H1 (cell line): ENCODE results near the gene TOP2B. TPM values are rescaled to one million over a fixed set of nuclear protein-coding genes. Genes with fewer than 3 reads are reported as not detected.

Source experiments
- CTCF ChIA-PET: fragments of 300-600 bp; sonication (Branson Sonifier 250); formaldehyde crosslinking; loops from one replicate; lab custom pipeline; 2021; ENCODE audit not compliant: partially characterized antibody; lab: Charles Lee
- POLR2A ChIA-PET: fragments of 300-600 bp; sonication (Branson Sonifier 250); formaldehyde crosslinking; loops from one replicate; lab custom pipeline; 2021; ENCODE audit warnings: inconsistent platforms; ENCODE audit not compliant: partially characterized antibody; lab: Charles Lee
- DNase-seq, 2 experiments: peaks; one replicate each; pipeline versions ENCODE4 v3.0.0 to v3.0.0-alpha.2; 2010 to 2022; ENCODE audit warnings: low spot score in 2 of 2, low read depth in 1 of 2, mixed read lengths in 1 of 2
- FAIRE-seq: peaks from 2 replicates; lab custom pipeline; 2011; peaks lifted over from hg19 to GRCh38; lab: Jason Lieb, UNC
- H2AFZ ChIP-seq: 2 replicates; pipeline ENCODE4 v1.8.1; 2012; ENCODE audit warnings: low read length, inconsistent platforms
- H2AK5ac ChIP-seq: 2 replicates; pipeline ENCODE4 v1.6.1; 2013; ENCODE audit warnings: low read depth, low read length
- H2BK120ac ChIP-seq: replicated peaks from 2 replicates; pipeline ENCODE3; 2013; ENCODE audit warnings: low read depth, low read length, inconsistent platforms
- H2BK12ac ChIP-seq: 2 replicates; pipeline ENCODE4 v1.6.1; 2013; ENCODE audit warnings: low read depth, low read length
- H2BK15ac ChIP-seq: 2 replicates; pipeline ENCODE4 v1.6.1; 2013; ENCODE audit warnings: low read length
- H2BK20ac ChIP-seq: 2 replicates; pipeline ENCODE4 v1.6.1; 2013; ENCODE audit warnings: low read length
- H2BK5ac ChIP-seq: 2 replicates; pipeline ENCODE4 v1.6.1; 2013; ENCODE audit warnings: low read depth, low read length
- H3K14ac ChIP-seq: 2 replicates; pipeline ENCODE4 v1.6.1; 2013; ENCODE audit warnings: inconsistent platforms; ENCODE audit not compliant: insufficient read length
- H3K18ac ChIP-seq: 2 replicates; pipeline ENCODE4 v1.6.1; 2013; ENCODE audit warnings: low read length; ENCODE audit errors: extremely low read depth
- H3K23ac ChIP-seq: 2 replicates; pipeline ENCODE4 v1.6.1; 2013; ENCODE audit warnings: inconsistent platforms; ENCODE audit not compliant: insufficient read length
- H3K23me2 ChIP-seq: 2 replicates; pipeline ENCODE4 v1.6.1; 2013; ENCODE audit warnings: low read depth, low read length
- H3K27ac ChIP-seq: 2 replicates; pipeline ENCODE4 v1.6.1; 2011; ENCODE audit warnings: low read depth, low read length, inconsistent platforms
- H3K27me3 ChIP-seq, 4 experiments: replicated peaks in 1 of 4; 1 replicate in 1 of 4; 2 replicates in 3 of 4; pipeline versions ENCODE4 v1.6.1 to v1.8.1; 2011 to 2013; ENCODE audit warnings: low read length in 3 of 4, mild to moderate bottlenecking in 3 of 4, inconsistent platforms in 2 of 4, mixed read lengths in 2 of 4, moderate library complexity in 1 of 4; ENCODE audit not compliant: control insufficient read depth in 3 of 4, insufficient read depth in 3 of 4; ENCODE audit errors: extremely low read depth in 1 of 4
- H3K36me3 ChIP-seq, 4 experiments: 2 replicates each; pipeline versions ENCODE4 v1.6.1 to v1.8.1; 2011 to 2013; ENCODE audit warnings: mild to moderate bottlenecking in 4 of 4, low read length in 3 of 4, moderate library complexity in 2 of 4, control low read depth in 1 of 4, inconsistent platforms in 1 of 4; ENCODE audit not compliant: insufficient read depth in 4 of 4, control insufficient read depth in 2 of 4
- H3K4ac ChIP-seq: replicated peaks from 2 replicates; pipeline ENCODE3; 2013; ENCODE audit warnings: low read length, low read depth, mixed read lengths, inconsistent platforms; ENCODE audit not compliant: insufficient read length
- H3K4me1 ChIP-seq, 4 experiments: replicated peaks in 1 of 4; 1 replicate in 1 of 4; 2 replicates in 3 of 4; pipeline versions ENCODE4 v1.6.1 to v1.8.1; 2011 to 2013; ENCODE audit warnings: low read length in 3 of 4, inconsistent platforms in 2 of 4, mixed read lengths in 1 of 4; ENCODE audit not compliant: insufficient read depth in 4 of 4, control insufficient read depth in 3 of 4
- H3K4me2 ChIP-seq, 2 experiments: 2 replicates each; pipeline versions ENCODE4 v1.6.1 to v1.8.1; 2011 to 2013; ENCODE audit warnings: low read depth in 2 of 2, low read length in 2 of 2, control low read depth in 1 of 2, inconsistent platforms in 1 of 2, mild to moderate bottlenecking in 1 of 2; ENCODE audit not compliant: insufficient read depth in 1 of 2
- H3K4me3 ChIP-seq, 4 experiments: fragments of 200-600, 300-600 bp in 1 of 4; sonication (generic), shearing (Covaris generic), sonication (Bioruptor Twin) in 1 of 4; 2 replicates each; pipeline versions ENCODE4 v1.5.1 to v1.8.1; 2011 to 2016; ENCODE audit warnings: low read length in 4 of 4, low read depth in 3 of 4, control low read depth in 2 of 4, inconsistent platforms in 2 of 4, mild to moderate bottlenecking in 2 of 4, mixed read lengths in 1 of 4, moderate library complexity in 1 of 4; ENCODE audit not compliant: insufficient read depth in 2 of 4; ENCODE audit errors: extremely low read depth in 1 of 4
- H3K56ac ChIP-seq: replicated peaks from 2 replicates; pipeline ENCODE3; 2013; ENCODE audit warnings: low read depth, mild to moderate bottlenecking, mixed read lengths, low read length, inconsistent platforms; ENCODE audit not compliant: insufficient read length
- H3K79me1 ChIP-seq: 2 replicates; pipeline ENCODE4 v1.6.1; 2013; ENCODE audit warnings: low read depth, low read length, control low read depth
- H3K79me2 ChIP-seq, 2 experiments: 2 replicates each; pipeline versions ENCODE4 v1.6.1 to v1.8.1; 2012 to 2013; ENCODE audit warnings: low read length in 2 of 2, mild to moderate bottlenecking in 2 of 2, inconsistent platforms in 1 of 2; ENCODE audit not compliant: insufficient read depth in 2 of 2, control insufficient read depth in 1 of 2
- H3K9ac ChIP-seq, 4 experiments: replicated peaks in 1 of 4; 1 replicate in 1 of 4; 2 replicates in 3 of 4; pipeline versions ENCODE4 v1.6.1 to v1.8.1; 2011 to 2013; ENCODE audit warnings: low read depth in 3 of 4, low read length in 3 of 4, control low read depth in 2 of 4, mild to moderate bottlenecking in 2 of 4, moderate library complexity in 2 of 4, inconsistent platforms in 1 of 4; ENCODE audit errors: extremely low read depth in 1 of 4
- H3K9me3 ChIP-seq, 2 experiments: 2 replicates each; pipeline versions ENCODE4 v1.6.1 to v1.8.1; 2012 to 2013; ENCODE audit warnings: mild to moderate bottlenecking in 2 of 2, moderate library complexity in 2 of 2, control low read depth in 1 of 2, inconsistent platforms in 1 of 2, low read depth in 1 of 2, low read length in 1 of 2, mixed read lengths in 1 of 2; ENCODE audit not compliant: insufficient read depth in 2 of 2
- H4K20me1 ChIP-seq, 2 experiments: replicated peaks in 1 of 2; 2 replicates each; pipeline versions ENCODE3 to v1.8.1; 2011 to 2013; ENCODE audit warnings: inconsistent platforms in 2 of 2, low read length in 2 of 2, mild to moderate bottlenecking in 1 of 2; ENCODE audit not compliant: insufficient read depth in 2 of 2, control insufficient read depth in 1 of 2
- H4K5ac ChIP-seq: 2 replicates; pipeline ENCODE4 v1.6.1; 2013; ENCODE audit warnings: low read length, low read depth, mixed read lengths, inconsistent platforms; ENCODE audit not compliant: insufficient read length
- H4K8ac ChIP-seq: 2 replicates; pipeline ENCODE4 v1.8.0; 2013; ENCODE audit warnings: mild to moderate bottlenecking, moderate library complexity, low read length, inconsistent platforms; ENCODE audit not compliant: insufficient read depth; ENCODE audit errors: extremely low read depth
- H4K91ac ChIP-seq: replicated peaks from 2 replicates; pipeline ENCODE3; 2013; ENCODE audit warnings: low read length, mixed read lengths, inconsistent platforms; ENCODE audit not compliant: insufficient read length
- ASH2L ChIP-seq: fragments of 200-600, 300-600 bp; sonication (generic); IDR thresholded peaks from one replicate; pipeline ENCODE4 v1.7.1; 2017; ENCODE audit warnings: low read length
- BACH1 ChIP-seq: IDR thresholded peaks from 2 replicates; pipeline ENCODE4 v1.6.1; 2012; ENCODE audit warnings: low read length, improper control_type of control experiment
- POLR2AphosphoS5 ChIP-seq: IDR thresholded peaks from 2 replicates; pipeline ENCODE4 v1.6.1; 2011; ENCODE audit warnings: low read depth, low read length
- RFX5 ChIP-seq: IDR thresholded peaks from 2 replicates; pipeline ENCODE4 v1.6.1; 2011; ENCODE audit warnings: low read depth, low read length, improper control_type of control experiment, borderline replicate concordance
- SIX5 ChIP-seq: IDR thresholded peaks from 2 replicates; pipeline ENCODE4 v1.6.1; 2011; ENCODE audit warnings: mild to moderate bottlenecking, low read depth, low read length
- WGBS, 2 experiments: shearing (Covaris generic) in 1 of 2; methylation state at CpG; one replicate each; pipeline versions ENCODE4 v1.1.6 to v1.1.7; 2013 to 2015; ENCODE audit warnings: low lambda C conversion rate in 2 of 2, mixed read lengths in 2 of 2, inconsistent platforms in 1 of 2, low coverage in 1 of 2, missing lambda C conversion rate in 1 of 2; ENCODE audit not compliant: insufficient replicate concordance in 2 of 2, insufficient coverage in 1 of 2, insufficient read length in 1 of 2; ENCODE audit errors: extremely low coverage in 1 of 2, missing lambda C conversion rate in 1 of 2; 5-methylcytosine and 5-hydroxymethylcytosine counted together
- long read RNA-seq, 2 experiments: library from RNA in 1 of 2; library from capped mRNA in 1 of 2; stranded (forward); transcript quantifications; one replicate each; pipeline ENCODE4 v2.0.0, GENCODE V29; 2021; ENCODE audit warnings: inconsistent platforms in 1 of 2
- polyA minus RNA-seq, 3 experiments: library from RNA; depleted of rRNA, polyadenylated mRNA; stranded (reverse); fragments of >200 nt; gene quantifications; 1 replicate in 2 of 3; 2 replicates in 1 of 3; pipeline ENCODE4 v1.2.3, GENCODE V29; 2011
- polyA plus RNA-seq, 7 experiments: library from polyadenylated mRNA; depleted of rRNA in 3 of 7; stranded (reverse) in 5 of 7; unstranded in 2 of 7; fragments of >200 nt in 5 of 7; fragments of 200-250 nt in 2 of 7; gene quantifications; 1 replicate in 5 of 7; 2 replicates in 1 of 7; 4 replicates in 1 of 7; pipeline versions ENCODE4 v1.2.1 to v1.2.3, GENCODE V29; 2011 to 2013; ENCODE audit warnings: missing spikeins in 2 of 7, mixed read lengths in 2 of 7
- total RNA-seq: library from RNA; stranded (reverse); fragmentation: NEBNext Ultra II Directional; extraction: Animal tissue kit (Norgen Biotek cat#: 25700); gene quantifications from 2 replicates; pipeline ENCODE4 v1.2.1, GENCODE V29; 2021

TOP2B gene, protein sequence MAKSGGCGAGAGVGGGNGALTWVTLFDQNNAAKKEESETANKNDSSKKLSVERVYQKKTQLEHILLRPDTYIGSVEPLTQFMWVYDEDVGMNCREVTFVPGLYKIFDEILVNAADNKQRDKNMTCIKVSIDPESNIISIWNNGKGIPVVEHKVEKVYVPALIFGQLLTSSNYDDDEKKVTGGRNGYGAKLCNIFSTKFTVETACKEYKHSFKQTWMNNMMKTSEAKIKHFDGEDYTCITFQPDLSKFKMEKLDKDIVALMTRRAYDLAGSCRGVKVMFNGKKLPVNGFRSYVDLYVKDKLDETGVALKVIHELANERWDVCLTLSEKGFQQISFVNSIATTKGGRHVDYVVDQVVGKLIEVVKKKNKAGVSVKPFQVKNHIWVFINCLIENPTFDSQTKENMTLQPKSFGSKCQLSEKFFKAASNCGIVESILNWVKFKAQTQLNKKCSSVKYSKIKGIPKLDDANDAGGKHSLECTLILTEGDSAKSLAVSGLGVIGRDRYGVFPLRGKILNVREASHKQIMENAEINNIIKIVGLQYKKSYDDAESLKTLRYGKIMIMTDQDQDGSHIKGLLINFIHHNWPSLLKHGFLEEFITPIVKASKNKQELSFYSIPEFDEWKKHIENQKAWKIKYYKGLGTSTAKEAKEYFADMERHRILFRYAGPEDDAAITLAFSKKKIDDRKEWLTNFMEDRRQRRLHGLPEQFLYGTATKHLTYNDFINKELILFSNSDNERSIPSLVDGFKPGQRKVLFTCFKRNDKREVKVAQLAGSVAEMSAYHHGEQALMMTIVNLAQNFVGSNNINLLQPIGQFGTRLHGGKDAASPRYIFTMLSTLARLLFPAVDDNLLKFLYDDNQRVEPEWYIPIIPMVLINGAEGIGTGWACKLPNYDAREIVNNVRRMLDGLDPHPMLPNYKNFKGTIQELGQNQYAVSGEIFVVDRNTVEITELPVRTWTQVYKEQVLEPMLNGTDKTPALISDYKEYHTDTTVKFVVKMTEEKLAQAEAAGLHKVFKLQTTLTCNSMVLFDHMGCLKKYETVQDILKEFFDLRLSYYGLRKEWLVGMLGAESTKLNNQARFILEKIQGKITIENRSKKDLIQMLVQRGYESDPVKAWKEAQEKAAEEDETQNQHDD (N-terminal part only)
- total RNA-seq (188 and 206 TPM in 2 replicates), polyA plus RNA-seq (2011; rRNA removed) (15.7 and 34.9 TPM in 2 replicates), polyA minus RNA-seq (2011; rRNA and poly(A)+ RNA removed) (37.9 and 44.5 TPM in 2 replicates)
- polyA plus RNA-seq (2011; cell fraction: cytosol; rRNA removed): 48.9 TPM
- polyA plus RNA-seq (2011; cell fraction: nucleus; rRNA removed): 11.0 TPM
- 76.4 to 122 TPM (median 87.1 TPM) in 4 replicates for polyA plus RNA-seq (2012, experiment 1 of 2)
- polyA plus RNA-seq (2012, experiment 2 of 2): 7.2 TPM
- 84.6 TPM for polyA plus RNA-seq (2013, experiment 1 of 2)
- polyA plus RNA-seq (2013, experiment 2 of 2): 82.5 TPM
- polyA minus RNA-seq (2011; cell fraction: cytosol; rRNA and poly(A)+ RNA removed): 49.3 TPM
- 59.0 TPM for polyA minus RNA-seq (2011; cell fraction: nucleus; rRNA and poly(A)+ RNA removed)
- long read RNA-seq, experiment 1, full-length matches to known transcripts: 4 of 91 reads
- long read RNA-seq, experiment 1, partial matches to known transcripts: 78 of 91 reads
- long read RNA-seq, experiment 1, other reads (novel, unspliced or antisense): 9 of 91 reads
- long read RNA-seq, experiment 2, partial matches to known transcripts: 10 of 11 reads
- long read RNA-seq, experiment 2, other reads (novel, unspliced or antisense): 1 of 11 reads

DNA sequence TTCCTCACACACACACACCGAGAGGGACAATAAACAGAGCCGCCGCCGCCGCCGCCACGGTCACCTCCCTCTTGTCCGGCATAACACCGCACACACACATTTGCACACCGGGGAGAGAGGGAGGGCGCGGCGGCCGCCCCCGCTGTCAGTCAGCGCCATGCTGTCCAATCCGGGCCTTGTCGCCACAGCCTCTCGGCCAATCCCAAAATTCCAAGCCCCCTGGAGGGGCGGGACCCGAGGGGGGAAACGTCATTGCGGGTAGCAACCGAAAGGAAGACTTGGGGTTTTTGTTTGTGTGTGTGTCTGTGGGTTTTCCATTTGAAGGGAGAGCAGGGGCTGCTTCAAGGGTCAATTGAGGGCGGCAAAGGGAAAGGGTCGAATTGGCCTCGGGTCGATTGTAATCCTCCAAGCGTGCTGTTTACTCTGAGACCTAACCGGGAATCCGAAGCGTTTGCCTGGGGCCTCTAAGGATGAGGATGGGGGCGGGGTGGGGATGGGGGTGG, at the start of gene TOP2B:
TSS of gene TOP2B (minus strand) at position 96 of the 503 bp plus-strand sequence. CDS start 610 bp downstream, outside the sequence.
- H2BK5ac ChIP-seq: peak within 1 kb of the TSS; percentile 20; the same call in 1 of the 2 replicates
- no peak within 1 kb of the TSS for H2BK15ac ChIP-seq
- peaks cover 0 to 11% (median 6%) of the 10 kb centered on the region in 4 experiments; a peak in 4 of 7 replicates for H3K4me1 ChIP-seq
- peaks cover 7% of the 10 kb centered on the region; the same call in 1 of the 2 replicates for H3K23me2 ChIP-seq
- H3K23ac ChIP-seq: no peak within 1 kb of the TSS
- peaks cover 6 to 10% of the 10 kb centered on the region in 2 experiments for H4K20me1 ChIP-seq
- H4K5ac ChIP-seq: peak within 1 kb of the TSS; percentile 82
- H3K4ac ChIP-seq: peak within 1 kb of the TSS; percentile 72
- H3K9ac ChIP-seq: peak within 1 kb of the TSS; percentile 86 to 97 (median 94)
- H3K79me2 ChIP-seq: peaks cover 14 to 39% of the 10 kb centered on the region in 2 experiments
- no peaks in the 10 kb centered on the region for H3K9me3 ChIP-seq
- H4K91ac ChIP-seq: peak within 1 kb of the TSS; percentile 94
- peak within 1 kb of the TSS; percentile 84 for H3K18ac ChIP-seq
- H3K56ac ChIP-seq: no peak within 1 kb of the TSS
- H3K36me3 ChIP-seq: no peaks in the 10 kb centered on the region
- 0 out of 2 replicates have a peak, but pooled peaks cover 2% of the 10 kb centered on the region for H3K79me1 ChIP-seq
- peak within 1 kb of the TSS; percentile 96 for H2AFZ ChIP-seq
- DNase-seq: peak; percentile 90 to 93
- peak within 1 kb of the TSS; percentile 95 for H4K8ac ChIP-seq
- 1% methylated on average over 22 of the region's 33 CpGs; no CpG with 5 or more reads in 1 of the 2 experiments for WGBS, 2 experiments
- no peaks in the 10 kb centered on the region for H3K27me3 ChIP-seq
- POLR2A ChIA-PET: interaction anchor here (1.0 kb wide), 1 partner anchor 101 kb away, joined by 4 read pairs; no protein-coding TSS in a partner anchor
- H3K4me3 ChIP-seq: peak within 1 kb of the TSS; percentile 60 to 86 (median 77)
- CTCF ChIA-PET: interaction anchor here (0.6 to 2.4 kb wide), 2 partner anchors 16 to 104 kb away, joined by 3 to 14 read pairs; no protein-coding TSS in a partner anchor
- no peak within 1 kb of the TSS for H2AK5ac ChIP-seq
- no peak within 1 kb of the TSS for H2BK120ac ChIP-seq
- FAIRE-seq: peak; percentile 66
- H3K4me2 ChIP-seq: peak within 1 kb of the TSS; percentile 75 to 79
- no peak within 1 kb of the TSS for H3K14ac ChIP-seq
- H2BK20ac ChIP-seq: no peak within 1 kb of the TSS
- H3K27ac ChIP-seq: peak within 1 kb of the TSS; percentile 94
- no peak within 1 kb of the TSS for H2BK12ac ChIP-seq
- TF ChIP-seq ASH2L (no peak), BACH1 (peak; percentile 22; the same call in 1 of the 2 replicates), RFX5 (peak; percentile 100), SIX5 (no peak), POLR2AphosphoS5 (peak; percentile 80)
